T-helper 2 cell treated with Interferon-gamma antibody and Interleukin-4, amounts not matched to agents 5 μg/mL and 100 μg/mL, for 36 hours (primary cell): ENCODE results near the gene MYADML2.

Experiments
- DNase-seq: peaks from one replicate; pipeline ENCODE4 v3.0.0; 2021; ENCODE audit warnings: low spot score
- H3K27ac Mint-ChIP-seq: one replicate; pipeline ENCODE4 v1.8.0; 2021; ENCODE audit warnings: mild to moderate bottlenecking, mixed read lengths
- H3K27me3 Mint-ChIP-seq: one replicate; pipeline ENCODE4 v1.8.0; 2021; ENCODE audit warnings: low read depth, mixed read lengths
- H3K36me3 Mint-ChIP-seq: one replicate; pipeline ENCODE4 v1.8.0; 2021; ENCODE audit warnings: low read depth, mixed read lengths
- H3K4me1 Mint-ChIP-seq: one replicate; pipeline ENCODE4 v1.8.0; 2021; ENCODE audit warnings: low read depth, mixed read lengths
- H3K4me3 Mint-ChIP-seq: one replicate; pipeline ENCODE4 v1.8.0; 2022; ENCODE audit warnings: mild to moderate bottlenecking, moderate library complexity, mixed read lengths
- H3K9me3 Mint-ChIP-seq: one replicate; pipeline ENCODE4 v1.8.0; 2021; ENCODE audit warnings: mixed read lengths

The MYADML2 gene, protein sequence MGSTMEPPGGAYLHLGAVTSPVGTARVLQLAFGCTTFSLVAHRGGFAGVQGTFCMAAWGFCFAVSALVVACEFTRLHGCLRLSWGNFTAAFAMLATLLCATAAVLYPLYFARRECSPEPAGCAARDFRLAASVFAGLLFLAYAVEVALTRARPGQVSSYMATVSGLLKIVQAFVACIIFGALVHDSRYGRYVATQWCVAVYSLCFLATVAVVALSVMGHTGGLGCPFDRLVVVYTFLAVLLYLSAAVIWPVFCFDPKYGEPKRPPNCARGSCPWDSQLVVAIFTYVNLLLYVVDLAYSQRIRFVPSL

DNA sequence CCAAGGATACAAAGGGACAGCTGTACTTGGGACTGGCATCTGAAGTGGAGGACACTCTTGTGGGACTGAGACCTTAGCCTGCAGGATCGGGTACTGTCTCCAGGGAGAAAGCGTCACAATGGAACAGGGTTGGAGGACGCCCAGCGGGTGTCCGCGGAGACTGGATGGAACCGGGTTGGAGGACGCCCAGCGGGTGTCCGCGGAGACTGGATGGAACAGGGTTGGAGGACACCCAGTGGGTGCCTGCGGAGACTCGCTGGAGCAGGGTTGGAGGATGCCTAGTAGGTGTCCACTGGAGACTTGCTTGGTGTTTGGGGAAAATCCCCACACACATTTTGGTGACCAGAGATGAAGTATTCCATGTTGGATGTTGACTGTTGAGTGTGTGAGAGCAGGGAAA, at the start of gene MYADML2:
TSS of gene MYADML2 (minus strand) at position 45 of the 400 bp plus-strand sequence. CDS start 5,492 bp downstream, outside the sequence.
- Mint-ChIP-seq H3K9me3 (no peaks in the 10 kb centered on the region), H3K36me3 (no peaks in the 10 kb centered on the region), H3K27ac (no peak within 1 kb of the TSS), H3K4me3 (no peak within 1 kb of the TSS), H3K27me3 (peaks cover 17% of the 10 kb centered on the region), H3K4me1 (peaks cover 2% of the 10 kb centered on the region)
- no peak for DNase-seq

DNA sequence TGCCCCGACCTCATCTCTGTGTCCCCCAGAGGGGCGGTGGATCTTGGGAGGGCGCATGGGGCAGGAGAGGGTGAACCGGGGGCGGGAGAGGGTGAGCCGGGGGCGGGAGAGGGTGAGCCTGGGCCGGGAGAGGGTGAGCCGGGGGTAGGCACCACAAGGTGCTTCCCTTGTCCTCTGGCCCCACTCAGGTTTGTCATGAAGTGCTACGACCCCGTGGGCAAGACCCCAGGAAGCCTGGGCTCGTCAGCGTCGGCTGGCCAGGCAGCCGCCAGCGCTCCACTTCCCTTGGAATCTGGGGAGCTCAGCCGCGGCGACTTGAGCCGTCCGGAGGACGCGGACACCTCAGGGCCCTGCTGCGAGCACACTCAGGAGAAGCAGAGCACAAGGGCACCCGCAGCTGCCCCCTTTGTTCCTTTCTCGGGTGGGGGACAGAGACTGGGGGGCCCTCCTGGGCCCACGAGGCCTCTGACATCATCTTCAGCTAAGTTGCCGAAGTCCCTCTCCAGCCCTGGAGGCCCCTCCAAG, 49.3 kb upstream of the MYADML2 start:
- no peak overlapping the region for H3K27ac Mint-ChIP-seq
- H3K4me3 Mint-ChIP-seq: no peak overlapping the region
- H3K4me1 Mint-ChIP-seq: no peaks in the 10 kb centered on the region
- no peaks in the 10 kb centered on the region for H3K27me3 Mint-ChIP-seq
- no peak for DNase-seq
- H3K9me3 Mint-ChIP-seq: no peaks in the 10 kb centered on the region
- H3K36me3 Mint-ChIP-seq: no peaks in the 10 kb centered on the region

DNA sequence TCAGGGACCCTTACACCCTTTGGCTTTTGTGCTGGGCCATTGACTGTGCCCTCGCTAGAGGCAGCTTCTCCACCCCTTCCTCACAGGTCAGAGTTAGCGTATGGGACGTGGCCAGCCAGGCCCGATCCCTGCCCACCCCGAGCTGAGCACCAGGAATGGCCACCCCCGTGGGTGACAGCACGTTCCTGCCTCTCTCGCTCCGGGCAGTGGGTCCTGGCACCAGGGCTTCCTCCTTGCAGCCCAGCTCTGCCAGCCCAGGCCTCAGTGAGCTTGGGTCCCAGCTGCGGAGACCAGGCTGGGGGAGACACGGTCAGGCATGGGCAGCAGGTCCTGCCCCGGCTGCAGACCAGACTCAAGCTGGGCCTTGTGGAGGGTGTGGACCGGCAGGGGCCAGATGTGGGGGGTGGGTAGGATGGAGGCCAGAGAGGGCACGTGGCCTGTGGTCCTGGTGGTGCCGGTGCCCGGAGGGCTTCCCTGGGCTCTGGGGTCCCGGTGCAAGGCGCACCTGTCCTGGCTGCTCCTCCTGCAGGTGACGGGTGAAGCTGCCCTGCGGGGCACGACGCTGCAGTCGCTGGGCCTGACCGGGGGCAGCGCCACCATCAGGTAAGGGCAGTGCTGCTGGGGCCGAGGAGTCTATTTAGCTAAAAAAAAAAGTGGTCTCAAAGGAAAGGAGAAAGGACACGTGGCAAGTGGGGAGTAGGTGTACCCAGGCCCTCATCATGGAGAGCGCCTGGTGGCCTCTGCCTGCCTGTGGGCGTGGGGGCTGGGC, 48.6 kb upstream of the MYADML2 start:
- no peaks in the 10 kb centered on the region for H3K36me3 Mint-ChIP-seq
- DNase-seq: no peak
- H3K4me1 Mint-ChIP-seq: no peaks in the 10 kb centered on the region
- H3K4me3 Mint-ChIP-seq: no peak overlapping the region
- H3K27ac Mint-ChIP-seq: no peak overlapping the region
- H3K27me3 Mint-ChIP-seq: no peaks in the 10 kb centered on the region
- no peaks in the 10 kb centered on the region for H3K9me3 Mint-ChIP-seq

DNA sequence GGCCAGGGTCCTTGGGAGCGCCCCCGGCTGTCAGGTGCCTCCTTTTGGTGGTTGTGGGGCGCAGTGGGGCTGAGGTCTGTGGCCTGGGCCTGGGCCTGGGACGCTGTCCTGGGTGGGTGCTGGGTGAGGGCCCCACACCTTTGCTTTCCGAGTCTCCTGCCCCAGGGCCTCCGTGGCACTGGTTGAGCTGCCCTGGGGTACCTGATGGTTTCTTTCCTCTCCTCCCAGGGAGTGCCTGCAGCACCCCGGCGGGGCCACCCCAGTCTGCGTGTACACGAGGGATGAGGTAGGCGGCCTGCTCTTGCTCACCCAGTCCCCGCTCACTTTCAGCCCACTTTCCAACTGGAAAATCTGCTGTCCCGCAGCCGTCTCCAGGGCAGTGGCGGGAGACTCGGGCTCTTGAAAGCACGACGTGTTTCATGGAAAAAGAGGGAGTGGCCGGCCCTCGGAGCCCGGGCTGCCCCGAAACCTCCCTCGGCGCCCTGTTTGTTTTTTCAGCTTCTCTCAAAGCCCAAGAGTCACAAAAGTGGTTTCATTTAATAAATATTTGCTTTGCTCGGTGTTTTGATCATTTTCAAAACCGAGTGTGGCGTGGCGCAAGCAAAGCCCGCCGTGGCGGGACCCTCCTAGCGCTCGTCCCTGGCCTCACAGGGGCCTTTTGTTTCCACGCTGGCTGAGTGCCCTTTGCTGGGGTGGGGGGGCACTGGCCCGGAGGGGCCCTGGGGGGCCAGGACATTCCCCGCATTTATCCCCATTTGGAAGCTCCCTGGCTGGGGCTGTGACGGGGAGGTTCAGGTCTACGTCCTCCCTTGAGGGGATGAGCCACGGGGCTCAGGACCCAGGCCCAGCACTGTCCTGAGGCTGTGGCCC, 47.8 kb upstream of the MYADML2 start:
- no peak for DNase-seq
- H3K4me3 Mint-ChIP-seq: no peak overlapping the region
- no peaks in the 10 kb centered on the region for H3K27me3 Mint-ChIP-seq

DNA sequence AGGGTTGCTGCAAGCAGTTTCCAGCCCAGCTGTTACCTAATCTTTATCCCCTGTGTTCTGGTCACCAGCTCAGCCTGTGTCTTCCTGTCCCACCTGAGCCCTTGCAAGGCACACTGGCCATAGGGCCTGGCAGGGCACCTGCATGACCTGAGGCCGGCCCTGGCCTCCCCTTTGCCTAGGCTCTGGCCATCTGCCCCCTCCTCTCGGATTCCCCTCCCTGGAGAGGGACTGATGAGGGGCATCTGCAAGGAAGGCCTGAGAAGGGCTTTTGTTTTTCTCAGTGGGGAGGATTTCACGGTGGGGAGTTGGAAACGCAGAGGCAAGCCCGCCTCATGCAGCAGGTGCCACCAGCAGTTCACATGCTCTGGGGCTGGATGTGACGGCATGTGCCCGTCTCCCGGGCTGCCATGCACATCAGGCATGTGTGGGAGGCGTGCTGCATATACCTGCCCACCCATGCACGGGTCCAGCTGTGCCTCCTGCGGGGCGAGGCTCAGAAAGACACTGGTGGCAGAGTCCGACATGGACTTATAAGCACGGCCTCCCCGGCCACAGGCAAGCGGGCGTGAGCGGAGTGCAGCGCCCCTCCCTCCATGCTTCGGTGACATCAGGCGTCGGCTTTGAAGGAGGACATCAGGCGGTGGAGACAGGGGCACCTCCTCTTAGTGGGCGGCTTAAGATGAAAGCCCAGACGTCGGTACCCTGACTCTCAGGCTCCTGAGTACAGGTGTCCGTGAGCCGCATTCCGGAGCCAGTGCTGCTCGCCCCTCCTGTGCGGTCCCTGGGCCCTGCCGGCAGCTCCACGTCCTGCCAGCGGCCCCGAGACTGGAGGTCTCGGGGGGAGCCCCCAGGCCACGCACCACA, 46.9 kb upstream of the MYADML2 start:
- Mint-ChIP-seq H3K36me3 (no peaks in the 10 kb centered on the region), H3K27ac (no peak overlapping the region), H3K9me3 (no peaks in the 10 kb centered on the region), H3K4me3 (no peak overlapping the region), H3K4me1 (no peaks in the 10 kb centered on the region), H3K27me3 (no peaks in the 10 kb centered on the region)
- no peak for DNase-seq

More for the DNA sequence above, 47.8 kb upstream of the MYADML2 start:
- no peaks in the 10 kb centered on the region for H3K4me1 Mint-ChIP-seq
- no peak overlapping the region for H3K27ac Mint-ChIP-seq
- H3K36me3 Mint-ChIP-seq: no peaks in the 10 kb centered on the region
- no peaks in the 10 kb centered on the region for H3K9me3 Mint-ChIP-seq

DNA sequence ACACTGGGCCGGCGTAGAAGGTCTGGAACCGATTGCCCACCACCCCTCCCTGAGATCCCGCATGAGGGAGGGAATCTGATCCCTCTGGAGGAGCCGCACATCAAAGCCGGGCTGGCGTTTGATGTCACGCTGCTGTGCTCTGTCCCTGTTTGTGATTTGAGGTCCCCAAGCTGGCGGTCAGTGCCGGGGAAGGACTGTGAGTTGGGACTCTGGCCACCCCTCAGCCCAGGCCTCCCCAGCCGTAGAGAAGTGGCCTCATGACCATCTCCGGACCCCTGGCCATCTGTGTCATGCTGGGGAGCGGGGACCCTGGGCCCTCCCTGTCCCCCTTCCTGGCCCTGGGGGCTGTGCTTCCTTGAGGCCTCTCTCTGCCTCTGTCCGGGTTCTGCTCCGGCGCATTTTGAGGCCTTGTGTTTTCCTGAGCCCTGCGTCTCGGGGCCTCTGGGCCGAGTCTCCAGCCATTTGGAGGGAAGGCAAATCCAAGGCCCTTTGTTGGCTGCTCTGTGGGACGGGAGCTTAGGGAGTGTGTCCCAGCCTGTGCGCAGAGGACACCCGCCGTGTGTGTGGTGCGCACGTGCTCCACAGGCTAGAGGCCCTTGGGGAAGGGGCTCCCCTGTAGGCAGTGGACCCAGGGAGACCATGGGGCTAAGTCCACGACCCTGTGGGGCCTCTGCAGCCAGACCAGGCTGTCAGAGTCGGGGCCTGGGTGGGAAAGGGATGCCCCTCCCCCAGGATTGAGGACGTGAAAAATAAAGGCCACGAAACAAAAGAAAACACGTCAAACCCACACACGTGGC, 45.5 kb upstream of the MYADML2 start:
- Mint-ChIP-seq H3K36me3 (no peaks in the 10 kb centered on the region), H3K9me3 (no peaks in the 10 kb centered on the region), H3K4me1 (no peaks in the 10 kb centered on the region), H3K27ac (no peak overlapping the region), H3K4me3 (no peak overlapping the region), H3K27me3 (no peaks in the 10 kb centered on the region)
- DNase-seq: no peak

DNA sequence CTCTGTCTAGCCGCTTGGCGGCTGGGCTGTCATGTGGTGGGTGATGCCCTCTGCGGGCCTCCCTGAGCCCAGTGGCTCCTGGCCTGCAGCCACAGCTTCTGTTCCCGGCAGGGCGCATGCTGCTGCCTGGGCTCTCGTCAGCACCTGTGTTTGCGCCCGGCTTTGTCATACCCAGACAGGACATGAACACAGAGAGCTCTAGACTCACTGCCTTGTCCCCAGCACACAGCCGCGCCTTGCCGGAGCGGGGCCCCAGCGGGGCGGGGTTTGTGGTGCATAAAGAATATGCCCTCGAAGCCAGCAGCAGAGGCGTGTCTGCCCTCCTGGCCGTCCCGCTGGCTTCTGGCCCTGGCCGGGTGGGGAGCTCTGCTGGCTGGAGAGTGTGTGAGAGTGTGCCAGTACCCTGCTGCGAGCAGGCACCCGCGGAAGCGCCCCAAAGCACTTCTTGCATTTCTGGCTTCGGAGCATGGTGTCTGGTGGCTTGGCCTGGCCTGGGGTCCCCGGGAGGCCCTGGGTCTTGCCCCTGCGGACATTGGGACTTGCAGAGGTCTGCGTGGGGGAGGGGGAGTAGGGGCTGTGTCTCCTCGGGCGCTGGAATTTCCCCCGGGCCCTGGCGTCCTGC, 44.8 kb upstream of the MYADML2 start:
- Mint-ChIP-seq H3K9me3 (no peaks in the 10 kb centered on the region), H3K4me1 (no peaks in the 10 kb centered on the region), H3K4me3 (no peak overlapping the region), H3K27me3 (no peaks in the 10 kb centered on the region), H3K27ac (no peak overlapping the region), H3K36me3 (peaks cover 2% of the 10 kb centered on the region)
- no peak for DNase-seq

DNA sequence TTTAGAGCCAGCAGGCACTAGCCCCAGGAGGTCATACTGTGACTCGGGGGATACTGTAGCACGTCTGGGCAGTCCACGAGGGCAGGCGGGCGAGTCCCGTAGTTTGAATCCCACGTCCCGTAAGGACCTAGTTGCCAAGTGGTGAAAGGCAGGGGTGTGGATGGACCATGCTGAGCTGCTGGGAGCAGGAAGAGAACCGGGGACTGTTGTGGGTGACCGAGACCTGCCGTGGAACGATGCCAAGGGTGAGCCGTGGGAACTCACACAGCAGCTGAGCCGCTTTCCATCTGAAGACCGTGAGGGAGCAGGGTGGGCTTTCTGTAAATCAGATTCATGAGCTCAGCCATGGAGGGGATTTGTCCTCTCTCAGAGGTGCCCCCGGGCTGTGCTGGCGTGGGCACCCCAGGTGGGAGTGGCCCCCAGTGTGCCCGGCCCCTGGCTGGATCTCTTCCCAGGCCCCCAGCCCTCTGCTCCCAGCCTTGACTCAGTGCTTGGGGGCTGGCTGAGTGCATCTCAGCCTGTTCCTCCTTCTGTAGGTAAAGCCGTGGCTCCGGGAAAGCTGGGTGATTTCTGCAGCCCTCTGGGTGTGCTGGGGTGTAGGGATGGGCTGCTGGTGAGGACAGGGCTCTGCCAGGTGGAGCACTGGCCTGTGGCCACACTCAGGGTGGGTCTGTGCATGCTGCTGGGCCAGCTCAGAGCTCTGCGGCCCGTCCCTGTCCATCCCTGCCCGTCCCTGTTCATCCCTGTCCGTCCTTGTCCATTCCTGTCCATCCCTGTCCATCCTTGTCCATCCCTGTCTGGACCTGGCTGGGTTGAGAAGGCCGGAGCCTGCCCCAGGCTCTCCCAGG, 44.0 kb upstream of the MYADML2 start:
- H3K9me3 Mint-ChIP-seq: no peaks in the 10 kb centered on the region
- DNase-seq: no peak
- H3K4me1 Mint-ChIP-seq: no peaks in the 10 kb centered on the region
- no peaks in the 10 kb centered on the region for H3K27me3 Mint-ChIP-seq
- no peak overlapping the region for H3K4me3 Mint-ChIP-seq
- H3K36me3 Mint-ChIP-seq: peaks cover 6% of the 10 kb centered on the region
- H3K27ac Mint-ChIP-seq: no peak overlapping the region

DNA sequence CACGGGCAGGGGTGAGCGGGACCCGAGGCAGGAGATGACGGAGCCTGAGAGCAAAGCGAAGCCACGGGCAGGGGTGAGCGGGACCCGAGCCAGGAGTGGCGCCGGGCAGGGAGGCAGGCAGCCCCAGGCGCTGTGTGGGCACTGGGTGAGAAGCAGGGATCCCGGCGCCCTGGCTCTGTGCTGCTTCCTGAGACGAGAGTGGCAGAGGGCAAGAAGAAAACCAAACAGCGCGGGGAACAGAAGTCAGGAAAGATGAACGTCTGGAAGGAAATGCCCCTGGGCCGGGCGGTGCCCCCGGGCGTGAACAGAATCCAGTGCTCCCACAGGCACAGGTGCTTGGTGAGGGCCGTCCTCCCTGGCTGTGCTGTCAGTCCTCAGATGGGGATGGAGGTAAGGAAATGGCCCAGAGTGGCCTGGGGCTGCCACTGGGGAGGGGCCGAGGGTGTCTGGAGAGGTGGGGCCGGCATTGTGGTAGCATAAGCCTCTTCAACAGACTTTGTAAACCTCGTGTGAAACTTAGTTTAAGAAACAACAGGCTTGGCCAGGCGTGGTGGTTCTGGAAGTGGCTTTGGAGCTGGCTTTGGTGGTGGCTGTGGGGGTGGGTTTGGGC, 40.2 kb upstream of the MYADML2 start:
- Mint-ChIP-seq H3K27me3 (no peaks in the 10 kb centered on the region), H3K27ac (no peak overlapping the region), H3K9me3 (no peaks in the 10 kb centered on the region), H3K4me3 (no peak overlapping the region), H3K4me1 (peaks cover 2% of the 10 kb centered on the region), H3K36me3 (peaks cover 16% of the 10 kb centered on the region)
- no peak for DNase-seq

DNA sequence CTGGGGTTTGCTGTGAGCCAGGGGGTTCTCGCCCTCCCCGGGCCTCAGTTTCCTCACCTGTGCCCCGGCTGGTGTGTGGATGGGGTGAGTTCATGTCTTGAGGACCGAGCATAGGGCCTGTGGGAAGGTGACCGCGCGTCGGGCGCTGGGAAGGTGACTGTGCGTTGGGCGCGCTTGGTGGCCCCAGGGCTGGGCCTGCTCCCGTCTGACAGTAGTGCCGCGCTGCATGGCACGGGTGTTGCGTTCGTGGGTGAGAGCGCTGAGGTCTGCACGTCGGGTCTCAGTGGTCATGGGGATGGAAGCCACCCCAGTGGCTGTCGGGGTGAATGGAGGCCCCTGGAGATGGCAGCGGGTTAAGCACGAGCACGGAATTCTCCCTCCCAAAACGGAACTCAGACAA, 39.6 kb upstream of the MYADML2 start:
- no peaks in the 10 kb centered on the region for H3K9me3 Mint-ChIP-seq
- peaks cover 2% of the 10 kb centered on the region for H3K4me1 Mint-ChIP-seq
- no peak overlapping the region for H3K27ac Mint-ChIP-seq
- no peak for DNase-seq
- H3K36me3 Mint-ChIP-seq: peaks cover 16% of the 10 kb centered on the region
- H3K4me3 Mint-ChIP-seq: no peak overlapping the region
- H3K27me3 Mint-ChIP-seq: no peaks in the 10 kb centered on the region

DNA sequence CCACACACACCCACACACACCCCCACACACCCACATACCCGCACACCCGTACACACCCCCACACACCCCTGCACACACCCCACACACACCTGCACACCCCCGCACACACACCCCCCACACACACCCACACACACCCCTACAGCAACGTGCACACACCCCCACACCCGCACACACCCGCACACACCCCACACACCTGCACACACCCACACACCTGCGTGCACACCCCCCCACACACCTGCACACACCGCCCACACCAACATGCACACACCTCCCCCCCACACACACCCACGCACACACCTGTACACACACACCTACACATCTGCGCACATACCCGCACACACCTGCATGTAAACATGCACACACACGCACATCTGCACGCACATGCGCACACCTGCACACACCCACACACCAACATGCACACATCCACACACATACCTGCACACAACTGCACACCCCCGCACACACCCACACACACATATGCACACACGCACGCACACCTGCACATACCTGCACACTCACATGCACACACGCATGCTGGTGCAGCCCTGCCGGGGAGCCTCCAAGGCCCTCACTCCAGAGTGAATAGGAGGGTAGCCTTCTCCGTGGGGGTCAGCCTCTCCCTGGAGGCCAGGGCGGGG, 37.9 kb upstream of the MYADML2 start:
- H3K36me3 Mint-ChIP-seq: peaks cover 21% of the 10 kb centered on the region
- H3K4me1 Mint-ChIP-seq: peaks cover 12% of the 10 kb centered on the region
- DNase-seq: no peak
- H3K4me3 Mint-ChIP-seq: no peak overlapping the region
- no peaks in the 10 kb centered on the region for H3K9me3 Mint-ChIP-seq
- no peak overlapping the region for H3K27ac Mint-ChIP-seq
- no peaks in the 10 kb centered on the region for H3K27me3 Mint-ChIP-seq
